A673 (cell line): ENCODE data around the gene PROSER3. TPM values are rescaled to one million over a fixed set of nuclear protein-coding genes. Genes with fewer than 3 reads are reported as not detected.

Experiments used
- BruUV-seq: library from RNA; stranded (reverse); fragments of 400-500 nt; replicated peaks from 2 replicates; lab custom pipeline; 2021; lab: Mats Ljungman, UMichigan
- CTCF ChIA-PET: fragments of 300-600 bp; sonication (Branson Sonifier 250); formaldehyde crosslinking; loops from one replicate; lab custom pipeline; 2022; ENCODE audit warnings: antibody characterized with exemption; lab: Charles Lee
- POLR2A ChIA-PET: fragments of 300-600 bp; sonication (Branson Sonifier 250); formaldehyde crosslinking; loops from one replicate; lab custom pipeline; 2022; ENCODE audit warnings: antibody characterized with exemption; ENCODE audit not compliant: low non-redundant PET; lab: Charles Lee
- DNase-seq: peaks from one replicate; pipeline ENCODE4 v3.0.0-alpha.2; 2015; ENCODE audit warnings: low spot score
- H3K27ac ChIP-seq: fragments of 200-600 bp; sonication (generic); 2 replicates; pipeline ENCODE4 v1.5.1; 2016; ENCODE audit warnings: mixed run types, low read depth, mild to moderate bottlenecking, mixed read lengths, antibody characterized with exemption, low read length; ENCODE audit not compliant: poor library complexity, severe bottlenecking
- H3K27me3 ChIP-seq: fragments of 200-600 bp; sonication (generic); replicated peaks from 2 replicates; pipeline ENCODE4 v1.6.1; 2017; ENCODE audit warnings: mixed run types, low read depth, mild to moderate bottlenecking, mixed read lengths, antibody characterized with exemption, low read length; ENCODE audit not compliant: insufficient read depth, poor library complexity
- H3K36me3 ChIP-seq: fragments of 200-600 bp; sonication (generic); 2 replicates; pipeline ENCODE4 v1.6.1; 2016; ENCODE audit warnings: mixed run types, mild to moderate bottlenecking, mixed read lengths, antibody characterized with exemption, low read length; ENCODE audit not compliant: insufficient read depth, poor library complexity, severe bottlenecking
- H3K4me1 ChIP-seq: fragments of 200-600 bp; sonication (generic); 2 replicates; pipeline ENCODE4 v1.6.1; 2017; ENCODE audit warnings: mixed run types, mild to moderate bottlenecking, mixed read lengths, antibody characterized with exemption, low read length; ENCODE audit not compliant: insufficient read depth, poor library complexity, severe bottlenecking
- H3K4me3 ChIP-seq: fragments of 200-600 bp; sonication (generic); 2 replicates; pipeline ENCODE4 v1.5.1; 2016; ENCODE audit warnings: low read depth, mixed run types, mild to moderate bottlenecking, mixed read lengths, low read length; ENCODE audit not compliant: poor library complexity, severe bottlenecking
- H3K9me3 ChIP-seq: fragments of 200-600 bp; sonication (generic); 2 replicates; pipeline ENCODE4 v1.6.1; 2016; ENCODE audit warnings: mixed run types, low read depth, mild to moderate bottlenecking, mixed read lengths, antibody characterized with exemption, low read length; ENCODE audit not compliant: poor library complexity, severe bottlenecking
- CTCF ChIP-seq: fragments of 300-800, 200-600 bp; sonication (generic); conservative IDR thresholded peaks from 2 replicates; pipeline ENCODE4 v1.5.1; 2017; ENCODE audit warnings: low read depth, mild to moderate bottlenecking, antibody characterized with exemption, low read length, moderate library complexity, mixed read lengths
- EZH2 ChIP-seq: fragments of 200-600 bp; sonication (generic); IDR thresholded peaks from 2 replicates; pipeline ENCODE4 v1.6.1; 2017; ENCODE audit warnings: borderline replicate concordance, low read depth, mild to moderate bottlenecking, mixed read lengths, antibody characterized with exemption, low read length; ENCODE audit not compliant: poor library complexity, severe bottlenecking
- intact Hi-C: fragments of 100-400 bp; cut with micrococcal nuclease; formaldehyde crosslinking; loops from one replicate; pipeline ENCODE4 v1.10.0; 2022; ENCODE audit not compliant: unreplicated experiment
- total RNA-seq: library from RNA; stranded (reverse); gene quantifications from 2 replicates; pipeline ENCODE4 v1.2.3, GENCODE V29; 2021

PROSER3 gene
- total RNA-seq, 1 experiment from 2014 or later = 38.4 TPM

- POLR2A ChIA-PET = no interaction called here
- BruUV-seq = no TSS peak
- H3K27me3 ChIP-seq = no peaks in the 10 kb centered on the region
Observed at GRCh38 chr19:35729763-35730162, 28.2 kb upstream of the PROSER3 start.

GRCh38 chr19:35730326-35730725 lies 27.6 kb upstream of the PROSER3 start:
- Histone ChIP-seq H3K27me3 (no peaks in the 10 kb centered on the region), H3K9me3 (no peaks in the 10 kb centered on the region), H3K27ac (no peak overlapping the region), H3K4me3 (no peak overlapping the region), H3K36me3 (peaks cover 92% of the 10 kb centered on the region), H3K4me1 (no peaks in the 10 kb centered on the region)
- TF ChIP-seq CTCF (no peak), EZH2 (no peak)
- CTCF ChIA-PET = no interaction called here
- intact Hi-C loops = no loop called here
- POLR2A ChIA-PET = interaction anchor here (0.6 kb wide), 1 partner anchor 15 kb away, joined by 3 read pairs; the partner anchor contains the start of genes PSENEN and U2AF1L4
- DNase-seq = no peak
- no TSS peak for BruUV-seq

More at GRCh38 chr19:35729763-35730162, 28.2 kb upstream of the PROSER3 start:
- CTCF ChIA-PET = interaction anchor here (0.5 kb wide), 1 partner anchor 214 kb away, joined by 3 read pairs; no protein-coding TSS in a partner anchor
- H3K4me3 ChIP-seq = no peak overlapping the region
- H3K4me1 ChIP-seq = no peaks in the 10 kb centered on the region
- no peaks in the 10 kb centered on the region for H3K9me3 ChIP-seq
- H3K27ac ChIP-seq = no peak overlapping the region
- peaks cover 96% of the 10 kb centered on the region for H3K36me3 ChIP-seq
- no peak for DNase-seq
- intact Hi-C loops = no loop called here
- TF ChIP-seq EZH2 (no peak), CTCF (no peak)

- POLR2A ChIA-PET = no interaction called here
Observed at GRCh38 chr19:35731353-35731752, 26.6 kb upstream of the PROSER3 start.

More at GRCh38 chr19:35731353-35731752, 26.6 kb upstream of the PROSER3 start:
- no peak for DNase-seq
- Histone ChIP-seq H3K9me3 (no peaks in the 10 kb centered on the region), H3K27ac (no peak overlapping the region), H3K36me3 (peaks cover 82% of the 10 kb centered on the region), H3K4me3 (no peak overlapping the region), H3K4me1 (no peaks in the 10 kb centered on the region), H3K27me3 (no peaks in the 10 kb centered on the region)
- no TSS peak for BruUV-seq
- TF ChIP-seq EZH2 = no peak
- no peak for TF ChIP-seq CTCF
- CTCF ChIA-PET = no interaction called here
- intact Hi-C loops = no loop called here
